IPS-15b (cell line): ENCODE results near the gene TLE6.
A peak's percentile ranks its signal among the peaks of the same experiment; 100 is the strongest.

ENCODE experiments used
- H3K27me3 ChIP-seq: one replicate; pipeline ENCODE4 v1.6.1; 2013; ENCODE audit warnings: low read length; ENCODE audit not compliant: control insufficient read depth, insufficient read depth
- H3K36me3 ChIP-seq: one replicate; pipeline ENCODE4 v1.6.1; 2013; ENCODE audit warnings: low read length; ENCODE audit not compliant: control insufficient read depth, insufficient read depth
- H3K4me1 ChIP-seq: one replicate; pipeline ENCODE4 v1.6.1; 2013; ENCODE audit warnings: mild to moderate bottlenecking, low read length; ENCODE audit not compliant: control insufficient read depth, insufficient read depth
- H3K4me3 ChIP-seq: one replicate; pipeline ENCODE4 v1.5.1; 2013; ENCODE audit warnings: low read depth, low read length
- H3K9ac ChIP-seq: one replicate; pipeline ENCODE4 v1.6.1; 2013; ENCODE audit warnings: low read depth, mild to moderate bottlenecking, low read length
- H3K9me3 ChIP-seq: one replicate; pipeline ENCODE4 v1.6.1; 2013; ENCODE audit warnings: mild to moderate bottlenecking, low read length; ENCODE audit not compliant: control insufficient read depth, insufficient read depth

Gene TLE6

GRCh38 chr19:3024509-3024869 lies 47.1 kb downstream of the TLE6 start:
- peak overlapping the region; percentile 48 for H3K4me3 ChIP-seq
- H3K4me1 ChIP-seq, result no peaks in the 10 kb centered on the region
- no peaks in the 10 kb centered on the region for H3K9me3 ChIP-seq
- H3K9ac ChIP-seq, result no peak overlapping the region
- no peaks in the 10 kb centered on the region for H3K36me3 ChIP-seq
- peaks cover 47% of the 10 kb centered on the region for H3K27me3 ChIP-seq

GRCh38 chr19:3024870-3025548 lies 47.6 kb downstream of the TLE6 start:
- Histone ChIP-seq H3K9me3 (no peaks in the 10 kb centered on the region), H3K9ac (no peak overlapping the region), H3K36me3 (no peaks in the 10 kb centered on the region), H3K27me3 (peaks cover 52% of the 10 kb centered on the region), H3K4me3 (peak overlapping the region; percentile 48), H3K4me1 (no peaks in the 10 kb centered on the region)

DNA sequence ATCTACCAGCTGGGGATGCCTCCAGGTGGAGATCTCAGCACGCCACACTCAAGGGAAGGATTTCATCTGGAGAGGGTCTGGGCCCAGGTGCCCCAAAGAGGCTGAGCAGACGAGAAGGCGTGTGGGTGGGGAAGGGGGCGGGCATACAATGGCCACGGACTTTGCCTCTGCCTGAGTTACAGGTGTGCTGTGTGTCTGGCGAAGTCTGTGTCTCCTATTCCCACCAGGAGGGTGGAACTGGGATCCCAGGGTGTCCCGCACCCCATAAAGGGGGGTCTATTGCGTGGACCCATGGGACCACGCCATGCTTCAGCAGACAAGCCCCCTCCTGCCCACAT lies 48.2 kb downstream of the TLE6 start:
- Histone ChIP-seq H3K9me3 (no peaks in the 10 kb centered on the region), H3K9ac (no peak overlapping the region), H3K4me3 (peak overlapping the region; percentile 48), H3K4me1 (no peaks in the 10 kb centered on the region), H3K36me3 (no peaks in the 10 kb centered on the region), H3K27me3 (peaks cover 57% of the 10 kb centered on the region)

DNA sequence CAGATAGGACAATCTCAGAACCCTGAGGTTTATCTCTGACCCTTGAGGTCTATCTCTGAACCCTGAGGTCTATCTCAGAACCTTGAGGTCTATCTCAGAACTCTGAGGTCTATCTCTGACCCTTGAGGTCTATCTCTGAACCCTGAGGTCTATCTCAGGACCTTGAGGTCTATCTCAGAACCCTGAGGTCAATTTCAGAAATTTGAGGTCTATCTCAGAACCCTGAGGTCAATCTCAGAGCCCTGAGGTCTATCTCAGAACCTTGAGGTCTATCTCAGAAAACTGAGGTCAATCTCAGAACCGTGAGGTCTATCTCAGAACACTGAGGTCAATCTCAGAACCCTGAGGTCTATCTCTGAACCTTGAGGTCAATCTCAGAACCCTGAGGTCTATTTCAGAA lies 49.4 kb downstream of the TLE6 start:
- no peak overlapping the region for H3K4me3 ChIP-seq
- no peaks in the 10 kb centered on the region for H3K4me1 ChIP-seq
- H3K9ac ChIP-seq, result no peak overlapping the region
- no peaks in the 10 kb centered on the region for H3K36me3 ChIP-seq
- H3K27me3 ChIP-seq, result peaks cover 68% of the 10 kb centered on the region
- no peaks in the 10 kb centered on the region for H3K9me3 ChIP-seq

- H3K36me3 ChIP-seq, result no peaks in the 10 kb centered on the region
- H3K4me1 ChIP-seq, result no peaks in the 10 kb centered on the region
- H3K27me3 ChIP-seq, result peaks cover 68% of the 10 kb centered on the region
- H3K9ac ChIP-seq, result no peak overlapping the region
- H3K9me3 ChIP-seq, result no peaks in the 10 kb centered on the region
- H3K4me3 ChIP-seq, result no peak overlapping the region
These were observed 49.9 kb downstream of the TLE6 start for GRCh38 chr19:3027292-3027691.

DNA sequence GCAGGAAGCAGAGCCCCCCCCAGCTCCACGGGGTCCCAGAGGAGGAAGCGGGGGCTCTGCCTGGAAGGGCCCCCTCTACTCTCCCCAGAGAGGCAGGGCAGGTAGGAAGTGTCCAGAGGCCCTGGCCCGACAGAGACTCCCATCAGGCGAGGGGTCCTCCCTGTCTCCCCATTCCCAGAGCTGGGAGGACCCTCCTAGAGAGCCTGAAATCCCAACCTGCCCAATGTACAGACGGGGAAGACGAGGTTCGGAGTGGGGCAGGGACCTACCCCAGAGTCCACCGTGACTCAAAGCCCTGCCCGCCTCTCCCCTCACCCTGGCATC lies 50.6 kb downstream of the TLE6 start:
- H3K9ac ChIP-seq, result no peak overlapping the region
- peak overlapping the region; percentile 27 for H3K4me3 ChIP-seq
- H3K4me1 ChIP-seq, result no peaks in the 10 kb centered on the region
- no peaks in the 10 kb centered on the region for H3K9me3 ChIP-seq
- peaks cover 74% of the 10 kb centered on the region for H3K27me3 ChIP-seq
- no peaks in the 10 kb centered on the region for H3K36me3 ChIP-seq

GRCh38 chr19:3028305-3029064 lies 51.1 kb downstream of the TLE6 start:
- no peaks in the 10 kb centered on the region for H3K9me3 ChIP-seq
- no peaks in the 10 kb centered on the region for H3K4me1 ChIP-seq
- no peaks in the 10 kb centered on the region for H3K36me3 ChIP-seq
- peaks cover 71% of the 10 kb centered on the region for H3K27me3 ChIP-seq
- H3K4me3 ChIP-seq, result peak overlapping the region; percentile 54
- H3K9ac ChIP-seq, result no peak overlapping the region

- Histone ChIP-seq H3K9ac (no peak within 1 kb of the TSS), H3K4me3 (peak within 1 kb of the TSS; percentile 54), H3K27me3 (peaks cover 70% of the 10 kb centered on the region), H3K4me1 (peaks cover under 1% of the 10 kb centered on the region), H3K36me3 (no peaks in the 10 kb centered on the region), H3K9me3 (no peaks in the 10 kb centered on the region)
These were observed 51.9 kb downstream of the TLE6 start, which contains the start of gene TLE2 for GRCh38 chr19:3029065-3029923. Gene TLE2, minus strand, starts transcription at chr19:3029280. Its CDS starts 376 bp downstream, at chr19:3028904.

DNA sequence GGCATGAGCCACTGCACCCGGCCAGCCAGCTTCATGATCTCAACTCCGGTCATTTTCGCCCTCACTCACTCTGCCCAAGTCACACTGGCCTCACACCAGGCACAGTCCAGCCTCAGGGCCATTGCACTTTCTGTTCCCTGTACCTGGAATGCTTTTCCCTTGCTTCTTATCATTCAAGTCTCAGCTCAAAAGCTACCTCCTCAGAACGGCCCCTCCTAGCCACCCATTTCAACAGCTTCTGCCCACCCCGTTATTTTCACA lies 54.2 kb downstream of the TLE6 start:
- Histone ChIP-seq H3K9me3 (no peaks in the 10 kb centered on the region), H3K9ac (no peak overlapping the region), H3K36me3 (no peaks in the 10 kb centered on the region), H3K27me3 (peaks cover 55% of the 10 kb centered on the region), H3K4me3 (no peak overlapping the region), H3K4me1 (peaks cover 8% of the 10 kb centered on the region)

DNA sequence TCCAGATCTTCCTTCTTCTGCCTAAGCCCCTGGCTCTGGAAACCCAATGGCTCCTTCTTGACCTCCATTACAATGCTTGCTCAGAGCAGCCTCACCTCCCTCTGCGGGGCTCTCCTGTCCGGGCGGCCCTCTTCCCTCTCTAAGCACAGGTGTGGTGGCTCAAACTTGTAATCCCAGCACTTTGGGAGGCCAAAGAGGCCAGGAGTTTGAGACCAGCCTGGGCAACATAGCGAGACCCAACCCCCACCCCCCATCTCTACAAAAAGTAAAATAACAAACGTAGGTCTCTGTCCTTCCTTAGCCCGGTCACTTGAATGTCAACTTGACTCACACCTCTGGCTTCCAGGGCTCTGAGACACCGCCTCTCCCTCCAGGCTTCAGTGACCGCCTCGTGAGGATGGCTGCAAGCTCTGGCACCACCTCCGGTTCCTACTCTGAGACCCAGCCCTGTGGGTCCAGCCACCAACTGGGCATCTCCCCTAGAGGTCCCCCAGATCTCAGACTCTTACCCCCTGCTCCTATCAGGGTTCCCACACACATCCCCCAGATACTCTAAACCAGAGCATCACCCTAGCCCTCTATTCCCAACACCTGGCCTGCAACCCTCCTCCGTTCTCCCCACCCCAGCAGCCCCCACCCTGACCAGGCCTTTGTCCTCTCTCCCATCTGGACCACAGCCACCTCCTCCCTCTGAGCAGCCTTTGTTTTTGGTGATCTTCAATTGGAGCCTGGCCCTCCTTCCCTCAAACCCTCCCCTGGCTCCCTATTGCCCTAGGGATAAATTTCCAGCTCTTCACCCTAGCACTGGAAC lies 56.4 kb downstream of the TLE6 start:
- H3K27me3 ChIP-seq, result peaks cover 38% of the 10 kb centered on the region

GRCh38 chr19:3034406-3034655 lies 57.0 kb downstream of the TLE6 start:
- H3K9ac ChIP-seq, result peak overlapping the region; percentile 76
- H3K9me3 ChIP-seq, result no peaks in the 10 kb centered on the region
- H3K4me3 ChIP-seq, result peak overlapping the region; percentile 58
- H3K27me3 ChIP-seq, result peaks cover 38% of the 10 kb centered on the region
- peaks cover 8% of the 10 kb centered on the region for H3K4me1 ChIP-seq
- H3K36me3 ChIP-seq, result no peaks in the 10 kb centered on the region

More for the DNA sequence above, 56.4 kb downstream of the TLE6 start:
- Histone ChIP-seq H3K4me1 (peaks cover 8% of the 10 kb centered on the region), H3K9me3 (no peaks in the 10 kb centered on the region), H3K9ac (no peak overlapping the region), H3K36me3 (no peaks in the 10 kb centered on the region), H3K4me3 (peak overlapping the region; percentile 58)
